HEK293 (cell line): ENCODE results near the gene FBXO21.
A peak's percentile ranks its signal among the peaks of the same experiment; 100 is the strongest.
"Not testable (repeated sequence)": the region's sequence is repeated elsewhere in the genome, so short reads cannot be mapped to it uniquely, and the experiment has no call there.

Experiments used
- CTCF ChIA-PET: fragments of 350-600 bp; formaldehyde crosslinking; extraction: SDS; loops from one replicate; lab custom pipeline; 2021; ENCODE audit warnings: antibody characterized with exemption; lab: Yijun Ruan, JAX
- POLR2A ChIA-PET: fragments of 300-600 bp; formaldehyde crosslinking; extraction: SDS; loops from one replicate; lab custom pipeline; 2020; ENCODE audit warnings: antibody characterized with exemption, inconsistent platforms; lab: Yijun Ruan, JAX
- H3K27ac ChIP-seq: fragments of 200-500 bp; sonication (Bioruptor generic); 2 replicates; pipeline ENCODE4 v1.5.1; 2014; ENCODE audit warnings: low read depth, low read length, control low read depth, inconsistent platforms; ENCODE audit errors: extremely low read depth
- H3K36me3 ChIP-seq, 2 experiments: fragments of 200-500 bp in 1 of 2; sonication (Bioruptor generic) in 1 of 2; 1 replicate in 1 of 2; 2 replicates in 1 of 2; pipeline ENCODE4 v1.5.1; 2014 to 2017; ENCODE audit warnings: inconsistent platforms in 2 of 2, low read length in 2 of 2; ENCODE audit not compliant: control insufficient read depth in 2 of 2, insufficient read depth in 1 of 2
- H3K4me1 ChIP-seq: fragments of 200-500 bp; sonication (Bioruptor generic); 2 replicates; pipeline ENCODE4 v1.5.1; 2014; ENCODE audit warnings: mild to moderate bottlenecking, low read length, inconsistent platforms; ENCODE audit not compliant: control insufficient read depth, insufficient read depth
- H3K4me3 ChIP-seq: 2 replicates; pipeline ENCODE4 v1.5.1; 2011; ENCODE audit warnings: low read depth, mild to moderate bottlenecking, control low read depth, low read length, moderate library complexity
- H3K9me3 ChIP-seq: fragments of 200-500 bp; sonication (Bioruptor generic); 2 replicates; pipeline ENCODE4 v1.5.1; 2014; ENCODE audit warnings: low read depth, low read length, inconsistent platforms; ENCODE audit not compliant: control insufficient read depth, insufficient read depth
- OVOL3 ChIP-seq: fragments of 450-650 bp; formaldehyde crosslinking; IDR thresholded peaks from 2 replicates; pipeline ENCODE4 v1.5.1; 2016; ENCODE audit warnings: missing biosample characterization, missing genetic modification characterization
- PATZ1 ChIP-seq: fragments of 450-650 bp; formaldehyde crosslinking; IDR thresholded peaks from 2 replicates; pipeline ENCODE4 v1.5.1; 2016; ENCODE audit warnings: missing biosample characterization, missing genetic modification characterization
- REST ChIP-seq: fragments of 450-650 bp; formaldehyde crosslinking; IDR thresholded peaks from 2 replicates; pipeline ENCODE4 v1.5.1; 2016; ENCODE audit warnings: missing biosample characterization, missing genetic modification characterization
- ZBTB11 ChIP-seq: fragments of 450-650 bp; formaldehyde crosslinking; conservative IDR thresholded peaks from 2 replicates; pipeline ENCODE4 v1.5.1; 2016; ENCODE audit warnings: low read depth, missing biosample characterization, missing genetic modification characterization
- ZNF133 ChIP-seq: fragments of 450-650 bp; formaldehyde crosslinking; IDR thresholded peaks from 2 replicates; pipeline ENCODE4 v1.5.1; 2016; ENCODE audit warnings: missing biosample characterization, missing genetic modification characterization
- ZNF140 ChIP-seq: fragments of 450-650 bp; formaldehyde crosslinking; IDR thresholded peaks from 2 replicates; pipeline ENCODE4 v1.5.1; 2016; ENCODE audit warnings: missing biosample characterization, missing genetic modification characterization
- ZNF18 ChIP-seq: fragments of 450-650 bp; formaldehyde crosslinking; IDR thresholded peaks from 2 replicates; pipeline ENCODE4 v1.5.1; 2016; ENCODE audit warnings: missing biosample characterization, missing genetic modification characterization
- ZNF266 ChIP-seq: fragments of 450-650 bp; formaldehyde crosslinking; IDR thresholded peaks from 2 replicates; pipeline ENCODE4 v1.5.1; 2016; ENCODE audit warnings: missing biosample characterization, missing genetic modification characterization, low read depth
- ZNF394 ChIP-seq: fragments of 450-650 bp; formaldehyde crosslinking; IDR thresholded peaks from 2 replicates; pipeline ENCODE4 v1.5.1; 2016; ENCODE audit warnings: missing biosample characterization, missing genetic modification characterization, mild to moderate bottlenecking, moderate library complexity, borderline replicate concordance
- ZNF426 ChIP-seq: fragments of 450-650 bp; formaldehyde crosslinking; IDR thresholded peaks from 2 replicates; pipeline ENCODE4 v1.5.1; 2017; ENCODE audit warnings: missing biosample characterization, missing genetic modification characterization, mild to moderate bottlenecking, inconsistent platforms, moderate library complexity
- ZNF518A ChIP-seq: fragments of 450-650 bp; formaldehyde crosslinking; conservative IDR thresholded peaks from 2 replicates; pipeline ENCODE4 v1.5.1; 2016; ENCODE audit warnings: low read depth, missing biosample characterization, missing genetic modification characterization
- ZNF555 ChIP-seq: fragments of 450-650 bp; formaldehyde crosslinking; conservative IDR thresholded peaks from 2 replicates; pipeline ENCODE4 v1.5.1; 2017; ENCODE audit warnings: missing biosample characterization, mild to moderate bottlenecking, missing genetic modification characterization, inconsistent platforms
- ZNF623 ChIP-seq: fragments of 450-650 bp; formaldehyde crosslinking; IDR thresholded peaks from 2 replicates; pipeline ENCODE4 v1.5.1; 2016; ENCODE audit warnings: missing biosample characterization, missing genetic modification characterization
- ZNF654 ChIP-seq: fragments of 450-650 bp; formaldehyde crosslinking; IDR thresholded peaks from 2 replicates; pipeline ENCODE4 v1.5.1; 2016; ENCODE audit warnings: low read depth, missing biosample characterization, missing genetic modification characterization
- ZNF670 ChIP-seq: fragments of 450-650 bp; formaldehyde crosslinking; IDR thresholded peaks from 2 replicates; pipeline ENCODE4 v1.5.1; 2016; ENCODE audit warnings: missing biosample characterization, missing genetic modification characterization, low read depth
- ZNF704 ChIP-seq: fragments of 450-650 bp; formaldehyde crosslinking; IDR thresholded peaks from 2 replicates; pipeline ENCODE4 v1.5.1; 2016; ENCODE audit warnings: missing biosample characterization, missing genetic modification characterization
- ZSCAN23 ChIP-seq: fragments of 450-650 bp; formaldehyde crosslinking; IDR thresholded peaks from 2 replicates; pipeline ENCODE4 v1.5.1; 2016; ENCODE audit warnings: missing biosample characterization, missing genetic modification characterization

The FBXO21 gene

GRCh38 chr12:117220947-117221346 lies 30.7 kb upstream of the FBXO21 start:
- H3K9me3 ChIP-seq, H3K27ac ChIP-seq, H3K4me3 ChIP-seq, H3K36me3 ChIP-seq, H3K4me1 ChIP-seq, POLR2A ChIA-PET: not testable (repeated sequence)
- CTCF ChIA-PET: interaction anchor here (0.9 to 1.8 kb wide), 7 partner anchors 9 to 636 kb away, joined by 3 to 9 read pairs (median 4); no protein-coding TSS in a partner anchor
- TF ChIP-seq ZNF518A (peak; percentile 69), ZNF555 (tag by site-specific recombination) (peak; percentile 38), ZNF426 (tag by site-specific recombination) (peak; percentile 53), ZNF654 (0 out of 2 replicates have a peak, but pooled peaks have one; percentile 7), REST (tag by site-specific recombination) (0 out of 2 replicates have a peak, but pooled peaks have one; percentile 28), ZNF266 (tag by site-specific recombination) (0 out of 2 replicates have a peak, but pooled peaks have one; percentile 28), ZNF394 (tag by site-specific recombination) (peak; percentile 83; the same call in 1 of the 2 replicates), ZNF140 (0 out of 2 replicates have a peak, but pooled peaks have one; percentile 6), ZNF623 (tag by site-specific recombination) (peak; percentile 29; the same call in 1 of the 2 replicates), ZBTB11 (tag by site-specific recombination) (0 out of 2 replicates have a peak, but pooled peaks have one; percentile 40)

GRCh38 chr12:117218149-117218548 lies 27.9 kb upstream of the FBXO21 start:
- CTCF ChIA-PET: interaction anchor here (0.5 to 1.8 kb wide), 3 partner anchors 12 to 369 kb away, joined by 3 to 7 read pairs (median 4); no protein-coding TSS in a partner anchor
- POLR2A ChIA-PET: interaction anchor here (0.7 kb wide), 1 partner anchor 371 kb away, joined by 4 read pairs; no protein-coding TSS in a partner anchor
- TF ChIP-seq ZNF704 (no peak), PATZ1 (tag by site-specific recombination) (no peak), ZNF18 (tag by site-specific recombination) (no peak), ZNF133 (tag by site-specific recombination) (no peak), ZSCAN23 (no peak), OVOL3 (tag by site-specific recombination) (no peak), ZNF670 (no peak)

More at GRCh38 chr12:117218149-117218548, 27.9 kb upstream of the FBXO21 start:
- no peak overlapping the region for H3K4me3 ChIP-seq
- no peaks in the 10 kb centered on the region for H3K9me3 ChIP-seq
- no peaks in the 10 kb centered on the region for H3K4me1 ChIP-seq
- no peaks in the 10 kb centered on the region for H3K36me3 ChIP-seq
- no peak overlapping the region for H3K27ac ChIP-seq
